Endodermal cell (in vitro differentiated cells): Measurements from ENCODE around the gene PRR29. TPM values are rescaled to one million over a fixed set of nuclear protein-coding genes. Genes with fewer than 3 reads are reported as not detected.

Experiments used
- DNase-seq: peaks from one replicate; pipeline ENCODE4 v3.0.0-alpha.2; 2017
- H3K27ac ChIP-seq: 2 replicates; pipeline ENCODE4 v1.5.1; 2013; ENCODE audit warnings: mild to moderate bottlenecking, low read depth, low read length, moderate library complexity
- H3K27me3 ChIP-seq: 2 replicates; pipeline ENCODE4 v1.6.1; 2013; ENCODE audit warnings: mild to moderate bottlenecking, low read length, moderate library complexity; ENCODE audit not compliant: insufficient read depth, control insufficient read depth, poor library complexity, severe bottlenecking
- H3K36me3 ChIP-seq: 2 replicates; pipeline ENCODE4 v1.7.0; 2013; ENCODE audit warnings: mild to moderate bottlenecking, low read length, moderate library complexity; ENCODE audit not compliant: control insufficient read depth, insufficient read depth
- H3K4me1 ChIP-seq: one replicate; pipeline ENCODE4 v1.7.0; 2013; ENCODE audit warnings: low read length; ENCODE audit not compliant: control insufficient read depth, insufficient read depth
- H3K4me3 ChIP-seq: 2 replicates; pipeline ENCODE4 v1.5.1; 2013; ENCODE audit warnings: mild to moderate bottlenecking, low read length, moderate library complexity
- H3K9ac ChIP-seq: 2 replicates; pipeline ENCODE4 v1.6.1; 2013; ENCODE audit warnings: mild to moderate bottlenecking, low read length, moderate library complexity; ENCODE audit not compliant: poor library complexity, severe bottlenecking; ENCODE audit errors: extremely low read depth
- H3K9me3 ChIP-seq: 2 replicates; pipeline ENCODE4 v1.6.1; 2013; ENCODE audit warnings: mild to moderate bottlenecking, low read length, moderate library complexity; ENCODE audit not compliant: control insufficient read depth
- H3K27ac Mint-ChIP-seq: 2 replicates; pipeline ENCODE4 v1.8.0; 2020; ENCODE audit warnings: mixed read lengths
- H3K27me3 Mint-ChIP-seq: 2 replicates; pipeline ENCODE4 v1.8.0; 2021; ENCODE audit warnings: mild to moderate bottlenecking, mixed read lengths; ENCODE audit not compliant: insufficient read depth
- H3K36me3 Mint-ChIP-seq: 2 replicates; pipeline ENCODE4 v1.8.0; 2020; ENCODE audit warnings: low read depth, mixed read lengths
- H3K4me1 Mint-ChIP-seq: 2 replicates; pipeline ENCODE4 v1.8.0; 2020; ENCODE audit warnings: mixed read lengths
- H3K4me3 Mint-ChIP-seq: 2 replicates; pipeline ENCODE4 v1.8.0; 2020; ENCODE audit warnings: mild to moderate bottlenecking, moderate library complexity, mixed read lengths
- H3K9me3 Mint-ChIP-seq: 2 replicates; pipeline ENCODE4 v1.8.0; 2020; ENCODE audit warnings: mild to moderate bottlenecking, mixed read lengths
- CTCF ChIP-seq: fragments of 200-600 bp; sonication (generic); conservative IDR thresholded peaks from 2 replicates; pipeline ENCODE4 v1.5.0; 2021; ENCODE audit warnings: antibody characterized with exemption, mild to moderate bottlenecking
- WGBS, 2 experiments: methylation state at CpG; one replicate each; pipeline versions ENCODE4 v1.1.5 to v1.1.7; 2013; ENCODE audit warnings: missing lambda C conversion rate in 2 of 2, mixed read lengths in 1 of 2; ENCODE audit not compliant: insufficient coverage in 1 of 2, insufficient read length in 1 of 2; 5-methylcytosine and 5-hydroxymethylcytosine counted together
- total RNA-seq, 2 donors: library from RNA; stranded (reverse); fragmentation: NEBNext Ultra II Directional in 1 of 2; extraction: Animal tissue kit (Norgen Biotek cat#: 25700) in 1 of 2; gene quantifications; 2 replicates in 1 of 2; 3 replicates in 1 of 2; pipeline ENCODE4 v1.2.1, GENCODE V29; 2021

Gene PRR29
- total RNA-seq, 2 donors from 2014 or later, result 3.3 to 6.1 TPM

- Histone ChIP-seq H3K27me3 (no peaks in the 10 kb centered on the region), H3K4me1 (no peaks in the 10 kb centered on the region), H3K9me3 (no peaks in the 10 kb centered on the region), H3K4me3 (no peak overlapping the region), H3K27ac (no peak overlapping the region), H3K9ac (no peak overlapping the region), H3K36me3 (no peaks in the 10 kb centered on the region)
- peaks cover 7% of the 10 kb centered on the region for H3K27me3 Mint-ChIP-seq
- peaks cover under 1% of the 10 kb centered on the region for H3K4me1 Mint-ChIP-seq
- no peak overlapping the region for H3K4me3 Mint-ChIP-seq
- DNase-seq, result no peak
- TF ChIP-seq CTCF, result no peak
- H3K27ac Mint-ChIP-seq, result no peak overlapping the region
- H3K36me3 Mint-ChIP-seq, result no peaks in the 10 kb centered on the region
- 84 to 90% methylated on average over 9 to 10 of the region's 10 CpGs for WGBS, 2 experiments
- no peaks in the 10 kb centered on the region for H3K9me3 Mint-ChIP-seq
Measured at GRCh38 chr17:63969278-63969677, 28.9 kb upstream of the PRR29 start.

GRCh38 chr17:63972796-63973195 lies 25.4 kb upstream of the PRR29 start, which contains the start of gene SCN4A:
Gene SCN4A, minus strand, starts transcription at chr17:63972918. Its CDS starts 77 bp downstream, at chr17:63972841.
- H3K27me3 Mint-ChIP-seq, result peaks cover 14% of the 10 kb centered on the region
- no peak for TF ChIP-seq CTCF
- H3K4me1 ChIP-seq, result no peaks in the 10 kb centered on the region

GRCh38 chr17:63973247-63973646 lies 24.9 kb upstream of the PRR29 start:
- Mint-ChIP-seq H3K36me3 (no peaks in the 10 kb centered on the region), H3K4me1 (peaks cover 7% of the 10 kb centered on the region), H3K9me3 (no peaks in the 10 kb centered on the region), H3K27ac (no peak overlapping the region), H3K4me3 (no peak overlapping the region), H3K27me3 (peaks cover 14% of the 10 kb centered on the region)
- Histone ChIP-seq H3K27ac (no peak overlapping the region), H3K9ac (no peak overlapping the region), H3K27me3 (no peaks in the 10 kb centered on the region), H3K36me3 (no peaks in the 10 kb centered on the region), H3K9me3 (no peaks in the 10 kb centered on the region), H3K4me3 (no peak overlapping the region), H3K4me1 (no peaks in the 10 kb centered on the region)
- no peak for TF ChIP-seq CTCF
- no peak for DNase-seq
- WGBS, 2 experiments, result 94 to 96% methylated on average over 3 to 6 of the region's 6 CpGs

More at GRCh38 chr17:63972796-63973195, 25.4 kb upstream of the PRR29 start, which contains the start of gene SCN4A:
- Mint-ChIP-seq H3K36me3 (no peaks in the 10 kb centered on the region), H3K27ac (no peak within 1 kb of the TSS), H3K4me3 (no peak within 1 kb of the TSS), H3K4me1 (peaks cover 7% of the 10 kb centered on the region), H3K9me3 (no peaks in the 10 kb centered on the region)
- H3K9me3 ChIP-seq, result no peaks in the 10 kb centered on the region
- no peak for DNase-seq
- no peak within 1 kb of the TSS for H3K9ac ChIP-seq
- no peak within 1 kb of the TSS for H3K27ac ChIP-seq
- no peaks in the 10 kb centered on the region for H3K27me3 ChIP-seq
- no peaks in the 10 kb centered on the region for H3K36me3 ChIP-seq
- H3K4me3 ChIP-seq, result no peak within 1 kb of the TSS
- WGBS, 2 experiments, result 90 to 92% methylated on average over 4 to 14 of the region's 14 CpGs
